OCI-LY3 (cell line): ENCODE data around the gene TESMIN.

Experiments used
- H2AFZ ChIP-seq: fragments of 200-600, 300-600 bp; shearing (Covaris generic); 2 replicates; pipeline ENCODE4 v1.6.0; 2014; ENCODE audit warnings: antibody characterized with exemption, low read depth, low read length
- H3K27ac ChIP-seq: fragments of 200-600, 300-600 bp; sonication (generic); 2 replicates; pipeline ENCODE4 v1.5.1; 2014; ENCODE audit warnings: mild to moderate bottlenecking, low read length, moderate library complexity, mixed read lengths
- H3K27me3 ChIP-seq: fragments of 200-600, 300-600 bp; sonication (generic); 2 replicates; pipeline ENCODE4 v1.6.1; 2014; ENCODE audit warnings: low read depth, low read length, mixed read lengths
- H3K36me3 ChIP-seq: fragments of 200-600, 300-600 bp; sonication (generic); replicated peaks from 2 replicates; pipeline ENCODE3; 2014; ENCODE audit warnings: low read depth, low read length, mixed read lengths
- H3K4me1 ChIP-seq: fragments of 300-600, 200-600 bp; sonication (generic); 2 replicates; pipeline ENCODE4 v1.6.1; 2014; ENCODE audit warnings: low read length, mixed read lengths
- H3K4me2 ChIP-seq: fragments of 200-600, 300-600 bp; sonication (generic); 2 replicates; pipeline ENCODE4 v1.6.1; 2014; ENCODE audit warnings: low read length, mixed read lengths
- H3K4me3 ChIP-seq: fragments of 300-600, 200-600 bp; sonication (generic); 2 replicates; pipeline ENCODE4 v1.5.1; 2014; ENCODE audit warnings: antibody characterized with exemption, mild to moderate bottlenecking, low read length, moderate library complexity
- H3K79me2 ChIP-seq: fragments of 300-600, 200-600 bp; shearing (Covaris generic); 2 replicates; pipeline ENCODE4 v1.6.1; 2014; ENCODE audit warnings: mild to moderate bottlenecking, low read length, mixed read lengths
- H3K9ac ChIP-seq: fragments of 300-600, 200-600 bp; shearing (Covaris generic); 2 replicates; pipeline ENCODE4 v1.6.0; 2014; ENCODE audit warnings: mild to moderate bottlenecking, low read length, moderate library complexity
- H3K9me3 ChIP-seq: fragments of 200-600, 300-600 bp; shearing (Covaris generic); 2 replicates; pipeline ENCODE4 v1.6.1; 2014; ENCODE audit warnings: low read length, mixed read lengths; ENCODE audit not compliant: insufficient read depth
- H4K20me1 ChIP-seq: fragments of 200-600, 300-600 bp; sonication (generic); 2 replicates; pipeline ENCODE4 v1.6.1; 2016; ENCODE audit warnings: low read length, mixed read lengths; ENCODE audit not compliant: insufficient read depth
- CTCF ChIP-seq: fragments of 200-600, 300-600 bp; sonication (generic); IDR thresholded peaks from 2 replicates; pipeline ENCODE4 v1.5.1; 2014; ENCODE audit warnings: antibody characterized with exemption, low read length, low read depth
- EZH2phosphoT487 ChIP-seq: fragments of 200-600 bp; shearing (Covaris generic); IDR thresholded peaks from 2 replicates; pipeline ENCODE4 v1.6.1; 2018; ENCODE audit warnings: antibody characterized with exemption, mixed run types, low read depth

TESMIN gene

GRCh38 chr11:68694431-68695297 lies 56.7 kb downstream of the TESMIN start:
- Histone ChIP-seq H3K9ac (no peak overlapping the region), H3K9me3 (peaks cover 2% of the 10 kb centered on the region; the same call in 1 of the 2 replicates), H3K36me3 (no peaks in the 10 kb centered on the region), H3K4me3 (no peak overlapping the region), H3K4me1 (no peaks in the 10 kb centered on the region), H3K79me2 (no peaks in the 10 kb centered on the region), H3K27ac (no peak overlapping the region), H4K20me1 (no peaks in the 10 kb centered on the region), H3K27me3 (peaks cover 19% of the 10 kb centered on the region; the same call in 1 of the 2 replicates), H2AFZ (no peak overlapping the region), H3K4me2 (no peak overlapping the region)
- TF ChIP-seq CTCF: no peak
- TF ChIP-seq EZH2phosphoT487: no peak

- TF ChIP-seq EZH2phosphoT487 (no peak), CTCF (no peak)
- H3K79me2 ChIP-seq: no peaks in the 10 kb centered on the region
These were observed 57.8 kb downstream of the TESMIN start for GRCh38 chr11:68693484-68693882.

GRCh38 chr11:68692871-68693483 lies 58.3 kb downstream of the TESMIN start:
- Histone ChIP-seq H3K79me2 (no peaks in the 10 kb centered on the region), H3K4me1 (no peaks in the 10 kb centered on the region), H3K4me2 (no peak overlapping the region), H4K20me1 (no peaks in the 10 kb centered on the region), H3K27ac (no peak overlapping the region), H3K9me3 (no peaks in the 10 kb centered on the region; the same call in 1 of the 2 replicates), H3K4me3 (no peak overlapping the region), H3K27me3 (peaks cover 29% of the 10 kb centered on the region; the same call in 1 of the 2 replicates), H3K9ac (no peak overlapping the region), H3K36me3 (no peaks in the 10 kb centered on the region), H2AFZ (no peak overlapping the region)
- TF ChIP-seq EZH2phosphoT487 (no peak), CTCF (no peak)

More at GRCh38 chr11:68693484-68693882, 57.8 kb downstream of the TESMIN start:
- Histone ChIP-seq H3K9ac (no peak overlapping the region), H3K36me3 (no peaks in the 10 kb centered on the region), H3K4me1 (no peaks in the 10 kb centered on the region), H3K4me3 (no peak overlapping the region), H3K27ac (no peak overlapping the region), H3K27me3 (peaks cover 29% of the 10 kb centered on the region; the same call in 1 of the 2 replicates), H4K20me1 (no peaks in the 10 kb centered on the region), H3K4me2 (no peak overlapping the region), H2AFZ (no peak overlapping the region), H3K9me3 (peaks cover 2% of the 10 kb centered on the region; the same call in 1 of the 2 replicates)

GRCh38 chr11:68692115-68692514 lies 59.2 kb downstream of the TESMIN start:
- Histone ChIP-seq H3K4me2 (no peak overlapping the region), H3K79me2 (no peaks in the 10 kb centered on the region), H3K36me3 (no peaks in the 10 kb centered on the region), H3K9me3 (no peaks in the 10 kb centered on the region), H3K9ac (no peak overlapping the region), H2AFZ (no peak overlapping the region), H4K20me1 (no peaks in the 10 kb centered on the region), H3K27ac (no peak overlapping the region), H3K27me3 (peaks cover 28% of the 10 kb centered on the region; the same call in 1 of the 2 replicates), H3K4me3 (no peak overlapping the region), H3K4me1 (no peaks in the 10 kb centered on the region)
- TF ChIP-seq EZH2phosphoT487 (no peak), CTCF (no peak)
